Omental fat pad (tissue), 4 donors: ENCODE measurements around the gene RANGAP1. TPM values are rescaled to one million over a fixed set of nuclear protein-coding genes. Genes with fewer than 3 reads are reported as not detected.

Experiments used
- ATAC-seq: fragments of 150-250 bp; one replicate; pipeline ENCODE4 v1.9.1; 2016; ENCODE audit warnings: mild to moderate bottlenecking, moderate library complexity; ENCODE audit not compliant: low FRiP score
- DNase-seq: peaks from one replicate; pipeline ENCODE4 v3.0.0-alpha.2; 2019; ENCODE audit warnings: low spot score
- CTCF ChIP-seq, 3 donors: fragments of 450-650 bp; IDR thresholded peaks; one replicate each; pipeline ENCODE4 v1.5.1; 2016 to 2017; ENCODE audit warnings: antibody characterized with exemption in 3 of 3, mild to moderate bottlenecking in 3 of 3, moderate library complexity in 2 of 3
- total RNA-seq, 4 donors: library from RNA; depleted of rRNA; stranded (reverse); fragments of >200 nt; gene quantifications; one replicate each; pipeline ENCODE4 v1.1.0, GENCODE V29; 2016

The RANGAP1 gene
- total RNA-seq, 4 donors from 2014 or later, result 30.9 to 49.8 (median 34.1) TPM

DNA sequence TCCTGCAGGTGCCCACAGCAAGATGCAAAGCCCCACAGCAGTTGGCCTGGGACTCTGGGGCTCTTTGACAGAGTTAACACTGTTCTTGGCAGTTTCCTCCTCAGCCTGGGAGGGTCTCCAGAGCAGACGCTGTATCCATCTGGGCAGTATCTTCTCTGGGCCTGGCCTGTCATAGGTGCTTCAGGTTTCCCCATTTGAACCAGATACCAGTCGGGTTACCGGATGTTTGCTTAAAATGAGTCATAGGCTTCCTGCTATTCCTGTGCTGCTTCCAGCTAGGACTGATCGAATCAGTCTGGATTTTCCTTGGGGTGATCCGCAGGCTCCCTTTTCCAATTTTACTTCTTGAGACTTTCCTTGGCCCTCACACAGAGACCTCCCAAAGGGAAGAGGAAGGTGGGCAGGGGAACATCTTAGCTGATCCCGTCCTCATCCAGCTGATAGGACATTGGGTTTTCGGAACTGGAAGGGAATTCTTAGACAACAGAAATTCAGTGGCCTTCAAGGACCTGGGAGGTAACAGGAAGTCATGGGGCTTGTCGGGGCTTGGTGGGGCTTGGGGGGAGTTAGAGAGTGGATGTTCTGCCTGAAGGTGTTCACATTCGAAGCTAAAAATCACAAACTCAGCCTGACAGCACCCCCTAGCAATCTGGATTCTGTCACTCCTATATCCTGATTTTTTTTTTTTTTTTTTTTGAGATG is 2.4 kb upstream of the RANGAP1 start:
- ATAC-seq (peak; percentile 27), DNase-seq (no peak)

GRCh38 chr22:41286639-41287091 is 678 bp upstream of the RANGAP1 start:
- ATAC-seq, result no peak
- DNase-seq, result no peak
- no peak for TF ChIP-seq CTCF (IDR thresholded peaks at IDR 0.05)

More for the DNA sequence above, 2.4 kb upstream of the RANGAP1 start:
- TF ChIP-seq CTCF (IDR thresholded peaks at IDR 0.05), result no peak

DNA sequence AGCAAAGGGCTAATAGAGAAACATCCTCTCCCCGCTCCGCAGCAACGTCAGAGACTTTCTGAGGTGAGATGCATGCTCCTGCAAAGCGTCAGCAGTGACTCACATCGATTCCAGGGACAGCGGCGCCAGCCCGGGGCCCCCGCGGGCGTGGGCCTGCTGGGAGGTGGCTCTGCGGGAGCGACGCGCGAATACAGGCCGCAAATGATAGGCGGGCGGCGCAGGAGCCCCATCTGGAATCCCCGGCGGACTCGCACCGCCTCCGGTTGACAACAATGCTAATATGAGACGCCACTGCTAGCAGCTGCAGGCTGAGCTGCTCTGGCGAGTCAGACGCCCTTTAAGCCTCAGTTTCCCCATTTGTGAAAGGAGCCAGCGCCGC is 557 bp downstream of the RANGAP1 start:
- DNase-seq (peak; percentile 38), ATAC-seq (peak; percentile 56)
- TF ChIP-seq CTCF (IDR thresholded peaks at IDR 0.05), result no peak

DNA sequence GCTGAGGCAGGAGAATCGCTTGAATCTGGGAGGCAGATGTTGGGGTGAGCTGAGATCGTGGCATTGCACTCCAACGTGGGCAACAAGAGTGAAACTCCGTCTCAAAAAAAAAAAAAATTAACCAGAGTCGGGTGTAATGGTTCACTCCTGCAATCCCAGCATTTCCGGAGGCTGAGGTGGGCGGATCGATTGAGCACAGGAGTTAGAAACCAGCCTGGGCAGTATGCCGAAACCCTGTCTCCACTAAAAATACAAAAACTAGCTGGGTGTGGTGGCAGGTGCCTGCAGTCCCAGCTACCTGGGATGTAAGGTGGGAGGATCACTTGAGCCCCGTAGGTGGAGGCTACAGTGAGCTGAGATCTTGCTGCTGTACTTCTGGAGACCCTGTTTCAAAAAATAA is 1.5 kb downstream of the RANGAP1 start:
- no peak for DNase-seq
- ATAC-seq, result no peak
- no peak for TF ChIP-seq CTCF (IDR thresholded peaks at IDR 0.05)

GRCh38 chr22:41280854-41281253 is 5.1 kb downstream of the RANGAP1 start:
- TF ChIP-seq CTCF (IDR thresholded peaks at IDR 0.05), result no peak
- DNase-seq (no peak), ATAC-seq (no peak)

DNA sequence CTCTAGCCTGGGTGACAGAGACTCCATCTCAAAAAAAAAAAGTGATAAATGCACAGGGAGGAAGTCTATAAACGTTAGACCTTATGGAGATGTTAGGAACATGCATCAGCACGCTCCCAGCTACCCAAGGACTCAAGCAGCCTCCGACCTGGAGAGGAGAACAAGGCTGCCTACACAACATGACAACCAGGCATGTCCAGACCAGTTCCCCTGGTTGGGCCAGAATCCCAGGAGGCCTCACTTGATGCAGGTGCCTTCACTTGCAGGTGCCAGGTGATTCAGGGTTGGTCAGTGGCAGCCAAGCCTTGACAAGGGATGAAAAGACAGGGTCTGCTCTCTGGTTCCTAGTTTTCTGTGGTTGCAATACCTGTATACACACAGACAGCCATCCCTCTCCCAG is 5.9 kb downstream of the RANGAP1 start:
- TF ChIP-seq CTCF (IDR thresholded peaks at IDR 0.05), result no peak
- DNase-seq (no peak), ATAC-seq (no peak)

DNA sequence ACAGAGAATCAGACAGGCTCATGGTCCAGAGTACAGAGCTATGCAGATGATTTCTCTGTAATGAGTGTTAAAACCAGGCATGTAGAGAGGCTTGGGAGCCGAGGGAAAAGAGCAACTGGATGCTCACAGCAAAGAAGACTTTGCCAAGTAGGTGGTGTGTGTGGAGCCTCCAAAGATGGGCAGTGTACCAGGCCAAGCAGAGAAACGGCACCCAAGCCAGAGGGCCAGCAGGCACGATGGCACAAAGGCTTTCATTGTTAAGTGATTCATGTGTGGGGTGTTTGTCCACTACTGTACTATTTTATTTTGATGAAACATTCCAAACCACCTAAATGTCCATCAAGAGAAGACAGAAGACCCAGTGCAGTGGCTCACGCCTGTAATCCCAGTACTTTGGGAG is 11.1 kb downstream of the RANGAP1 start:
- DNase-seq (no peak), ATAC-seq (no peak)
- no peak for TF ChIP-seq CTCF (IDR thresholded peaks at IDR 0.05)
